HG02763 (cell line): Measurements from ENCODE around the gene CTNND2.

ENCODE experiments used
- ATAC-seq: cut with Tn5 transposase; IDR thresholded peaks from one replicate; pipeline ENCODE4 v1.9.1; 2021; ENCODE audit warnings: mild to moderate bottlenecking, moderate library complexity; ENCODE audit not compliant: unreplicated experiment

Gene CTNND2

GRCh38 chr5:11222169-11222568, 682.1 kb downstream of the CTNND2 start:
- no peak for ATAC-seq

DNA sequence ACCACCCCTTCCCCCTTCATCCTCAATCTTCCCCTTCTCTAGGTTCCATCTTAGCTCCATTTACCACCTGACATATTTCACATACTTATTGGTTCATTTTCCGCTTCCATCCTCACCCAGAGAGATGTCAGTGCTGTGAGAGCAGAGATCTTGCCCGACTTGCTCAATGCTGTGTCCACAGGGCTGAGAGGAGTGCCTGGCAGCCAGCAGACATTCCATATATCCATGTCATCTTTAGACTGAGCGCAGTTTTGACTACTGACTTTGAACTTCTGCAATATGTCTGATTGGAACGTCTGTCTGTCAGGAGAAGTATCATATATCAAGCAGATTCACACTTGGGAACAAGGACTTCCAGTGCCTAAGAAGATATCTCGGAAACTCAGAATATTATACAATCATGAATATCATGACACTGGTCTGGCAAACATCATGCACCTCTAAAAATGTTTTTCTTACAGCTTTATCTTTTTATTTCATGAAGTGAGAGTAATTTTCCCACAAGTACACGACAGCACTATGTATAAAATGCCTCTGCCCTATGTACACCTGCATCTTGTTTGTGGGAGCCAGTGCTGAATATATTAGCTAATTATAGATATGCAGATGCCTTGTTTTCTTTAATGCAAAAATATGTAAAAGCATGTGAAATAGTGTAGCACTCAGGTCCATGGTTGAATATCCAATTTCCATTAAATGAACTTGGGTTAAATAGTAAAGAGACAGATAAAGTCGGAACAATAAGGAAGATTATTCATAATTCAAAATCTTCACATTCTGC, 689.2 kb downstream of the CTNND2 start:
- no peak for ATAC-seq

- ATAC-seq, result no peak
These were observed 691.5 kb downstream of the CTNND2 start for GRCh38 chr5:11212706-11213105.

GRCh38 chr5:11197726-11198125, 706.5 kb downstream of the CTNND2 start:
- ATAC-seq, result no peak

DNA sequence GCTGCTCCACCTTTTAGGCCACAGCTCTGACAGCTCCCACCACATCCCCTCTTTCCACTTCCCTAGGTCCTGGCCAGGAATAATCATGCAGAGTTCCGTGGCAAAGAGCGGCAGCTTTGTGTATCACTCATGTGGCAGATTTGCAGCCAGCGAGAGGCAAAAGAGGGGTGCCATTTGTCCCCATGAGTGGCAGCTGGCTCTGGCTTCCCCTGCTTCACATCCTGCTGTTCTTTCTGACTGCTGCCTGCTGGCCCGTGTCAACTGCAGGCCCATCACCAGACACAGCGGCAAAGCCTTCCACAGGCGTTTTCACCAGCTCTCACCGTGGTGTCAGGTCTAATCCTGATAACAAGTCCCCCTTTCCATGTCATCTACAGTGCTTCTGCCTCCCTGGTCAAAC, 712.6 kb downstream of the CTNND2 start:
- ATAC-seq, result no peak

DNA sequence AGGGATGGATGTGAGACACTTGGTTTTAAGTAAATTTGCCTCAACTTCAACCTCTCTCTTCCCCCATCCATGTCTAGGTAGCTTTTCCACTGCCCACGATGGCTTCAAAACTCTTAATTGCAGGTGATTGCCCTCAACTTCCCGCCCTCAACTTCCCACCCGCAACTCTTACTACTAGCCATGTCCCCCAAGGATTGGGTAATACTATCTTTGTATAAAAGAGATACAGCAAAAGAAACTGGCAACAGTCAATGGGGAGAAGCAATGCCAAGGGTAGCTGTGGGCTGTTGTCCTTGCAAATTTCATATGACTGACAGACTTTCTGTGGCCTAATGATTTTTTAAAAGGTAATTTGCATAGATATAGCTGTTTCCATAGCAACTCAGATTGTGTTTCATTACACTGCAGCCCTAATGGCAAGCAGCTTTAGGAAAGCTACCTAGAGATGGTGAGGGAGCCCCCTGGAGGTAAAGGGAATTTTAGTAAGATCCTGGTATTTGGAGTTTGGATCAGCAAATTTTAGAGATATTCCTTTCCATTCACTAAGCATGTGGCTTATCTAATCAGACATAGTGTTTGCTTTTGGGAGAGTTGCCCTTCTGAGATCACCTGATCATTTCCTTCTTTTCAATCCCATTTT, 721.7 kb downstream of the CTNND2 start:
- no peak for ATAC-seq

DNA sequence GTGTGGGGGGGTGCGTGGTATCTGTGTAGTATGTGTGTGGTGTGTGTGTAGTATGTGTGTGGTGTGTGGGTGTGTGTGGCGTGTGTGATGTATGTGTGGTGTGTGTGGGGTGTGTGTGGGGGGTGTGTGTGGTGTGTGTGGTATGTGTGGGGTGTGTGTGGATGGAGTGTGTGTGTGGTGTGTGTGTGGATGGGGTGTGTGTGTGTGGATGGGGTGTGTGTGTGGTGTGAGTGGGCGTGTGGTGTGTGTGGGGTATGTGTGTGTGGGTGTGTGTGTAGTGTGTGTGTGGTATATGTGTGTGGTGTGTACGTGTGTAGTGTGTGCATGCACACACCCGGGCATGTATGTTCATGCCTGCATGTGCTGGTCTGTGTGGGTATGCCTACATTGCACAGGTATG, 722.3 kb downstream of the CTNND2 start:
- no peak for ATAC-seq

DNA sequence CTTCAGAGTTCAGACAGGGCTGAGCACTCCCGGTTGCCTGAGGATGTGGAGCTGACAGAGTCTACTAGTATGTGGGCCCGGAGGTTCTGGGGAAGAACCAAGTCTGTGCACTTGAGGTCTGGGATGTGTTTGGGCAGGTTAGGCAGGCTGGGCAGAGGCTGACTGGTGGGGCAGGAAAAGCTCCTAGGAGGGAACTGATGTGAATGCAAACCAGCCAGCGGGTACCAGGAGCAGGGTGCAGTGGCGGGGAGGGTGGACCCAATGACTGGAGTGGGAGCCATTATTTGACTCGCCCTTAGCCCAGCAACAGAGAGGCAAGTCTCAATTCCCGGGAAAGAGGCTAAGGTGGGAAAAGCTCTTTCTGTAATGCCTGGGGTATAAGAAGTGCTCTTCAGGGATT, 723.4 kb downstream of the CTNND2 start:
- no peak for ATAC-seq

- ATAC-seq, result no peak
These were observed 726.1 kb downstream of the CTNND2 start for GRCh38 chr5:11177999-11178711.

DNA sequence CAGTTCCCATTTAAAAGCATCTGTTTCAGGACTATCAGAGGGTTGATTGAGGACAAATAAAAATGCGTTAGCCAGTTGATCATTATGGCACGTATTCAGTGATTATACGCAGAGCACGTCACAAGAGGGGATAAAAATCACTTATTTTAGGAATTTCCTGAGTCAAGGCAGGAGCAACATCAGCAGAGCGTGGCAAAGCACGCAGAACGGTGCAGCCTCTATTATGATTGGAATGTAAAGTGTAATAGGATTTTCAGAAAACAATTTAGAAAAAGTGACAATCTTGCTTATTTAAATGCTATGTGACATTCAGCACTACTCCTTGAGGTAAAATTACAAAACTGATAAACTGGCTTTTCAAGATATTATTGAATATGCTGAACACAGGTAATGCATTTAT, 729.7 kb downstream of the CTNND2 start:
- ATAC-seq, result no peak

- no peak for ATAC-seq
These were observed 731.8 kb downstream of the CTNND2 start for GRCh38 chr5:11172484-11172883.

DNA sequence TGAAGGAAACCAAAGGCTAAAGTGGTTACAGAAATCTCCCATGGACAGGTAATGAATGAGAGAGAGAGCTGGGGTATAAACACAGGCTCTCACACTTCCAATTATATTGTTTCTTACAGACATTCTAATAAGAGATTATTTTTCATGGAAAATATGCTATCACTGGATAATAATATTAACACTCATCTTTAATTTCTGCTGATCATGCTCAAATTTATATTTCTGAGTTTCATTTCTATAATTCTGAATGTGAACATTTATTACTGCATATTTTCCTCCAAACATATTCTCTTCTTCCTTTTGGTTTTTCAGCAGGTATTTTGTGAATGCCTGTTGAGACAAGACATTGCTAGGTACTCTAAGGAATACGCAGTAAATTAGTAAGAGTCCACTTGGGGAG, 733.0 kb downstream of the CTNND2 start:
- ATAC-seq, result no peak

GRCh38 chr5:11166923-11167322, 737.3 kb downstream of the CTNND2 start:
- ATAC-seq, result no peak

DNA sequence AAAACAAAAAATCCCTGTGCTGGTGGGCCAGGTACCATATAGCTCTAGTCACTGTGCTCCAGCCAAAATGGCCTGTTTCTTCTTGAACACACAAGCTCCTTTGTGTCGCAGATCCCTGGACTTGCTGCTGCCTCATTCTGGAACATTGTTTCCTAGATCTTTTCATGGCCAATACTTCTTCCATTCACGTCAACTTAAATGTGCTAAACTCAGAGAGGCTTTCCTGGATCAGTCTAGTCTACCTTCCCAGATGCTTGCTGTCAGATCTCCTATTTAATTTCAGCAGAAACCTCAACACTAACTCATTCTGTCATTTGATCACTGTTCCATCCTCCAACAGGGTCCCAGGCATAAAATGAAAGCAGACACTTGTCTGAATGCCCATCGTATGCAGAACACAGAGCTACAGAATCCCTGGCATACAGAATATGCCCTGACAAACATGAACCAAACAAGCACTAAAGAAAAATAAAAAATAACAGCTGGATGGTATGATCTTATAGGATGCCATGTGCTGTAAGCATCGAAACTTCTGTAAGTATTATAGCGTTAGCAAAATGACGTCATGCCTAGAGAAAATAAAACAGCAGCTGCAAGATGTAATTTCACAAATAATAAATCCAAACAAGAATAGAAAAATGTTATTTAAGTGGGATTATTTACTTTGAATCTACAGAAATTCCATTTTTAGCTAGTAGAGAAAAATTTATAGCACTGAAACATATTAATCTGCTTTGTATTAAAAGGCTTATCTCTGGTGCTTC, 739.5 kb downstream of the CTNND2 start:
- ATAC-seq, result no peak

DNA sequence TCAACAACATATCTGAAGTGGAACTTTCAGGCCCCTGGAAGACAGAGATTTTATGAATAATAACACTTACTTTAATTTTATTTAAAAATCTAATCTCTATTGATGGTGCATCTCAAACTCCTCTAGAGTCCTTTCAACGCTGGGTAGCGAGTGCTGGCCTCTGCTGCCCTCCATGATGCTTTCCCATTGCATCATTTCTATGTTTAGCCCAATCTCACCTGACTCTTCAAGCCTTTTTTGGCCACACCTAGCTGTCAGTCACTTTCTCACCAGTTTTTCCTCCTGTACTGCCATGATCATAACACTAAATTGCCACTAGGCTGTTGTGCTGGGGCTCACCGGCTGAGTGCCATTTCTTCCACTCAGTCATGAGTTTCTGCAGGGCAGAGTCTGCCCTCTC, 747.1 kb downstream of the CTNND2 start:
- no peak for ATAC-seq

DNA sequence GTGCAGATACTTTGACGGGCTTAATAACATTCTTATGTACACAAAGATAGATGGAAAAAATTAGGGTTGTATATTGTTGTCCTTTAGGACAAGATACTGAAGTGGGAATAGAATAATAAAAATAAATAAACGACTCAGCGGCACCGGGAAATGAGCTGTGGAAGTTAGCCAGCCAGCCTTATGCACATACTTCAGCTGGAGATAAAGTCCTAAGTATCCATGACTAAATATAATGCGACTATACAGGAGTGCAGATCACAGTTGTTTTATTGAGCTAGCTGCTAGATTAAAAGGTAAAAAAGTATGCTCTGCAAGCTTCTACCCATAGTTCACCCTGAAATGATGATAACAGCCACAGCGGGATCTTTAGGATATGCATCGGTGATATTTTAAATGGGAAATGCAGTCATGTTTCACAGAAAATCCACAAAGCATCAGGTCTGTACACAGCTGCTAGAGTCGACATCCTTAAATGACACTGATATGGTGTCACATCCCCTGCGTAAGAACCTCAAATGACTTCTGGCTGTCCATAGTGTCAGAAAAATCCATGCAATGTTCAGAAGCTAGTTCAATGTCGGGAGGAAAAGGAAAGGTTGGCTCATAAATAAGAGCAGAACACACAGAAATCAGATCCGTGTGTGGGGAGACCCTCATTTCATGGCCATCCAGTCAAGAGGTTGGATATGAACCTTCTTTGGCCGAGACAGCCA, 750.4 kb downstream of the CTNND2 start:
- no peak for ATAC-seq

- ATAC-seq, result no peak
These were observed 751.9 kb downstream of the CTNND2 start for GRCh38 chr5:11152368-11152767.

GRCh38 chr5:11150976-11151375, 753.3 kb downstream of the CTNND2 start:
- no peak for ATAC-seq

- ATAC-seq, result no peak
These were observed 755.3 kb downstream of the CTNND2 start for GRCh38 chr5:11148810-11149539.

- ATAC-seq, result no peak
These were observed 758.1 kb downstream of the CTNND2 start for GRCh38 chr5:11146171-11146570.
